Right lobe of liver (tissue), 6 donors: ENCODE data around the gene SH3TC1. TPM values are rescaled to one million over a fixed set of nuclear protein-coding genes. Genes with fewer than 3 reads are reported as not detected.

Experiments used
- ATAC-seq, 4 donors: fragments of 200-7000 bp; cut with Tn5 transposase; one replicate each; pipeline ENCODE4 v1.9.1; 2020; ENCODE audit warnings: mild to moderate bottlenecking in 4 of 4, moderate library complexity in 4 of 4
- DNase-seq, 3 donors: peaks; one replicate each; pipeline ENCODE4 v3.0.0-alpha.2; 2020
- H3K27ac ChIP-seq, 3 donors: fragments of 200-600 bp; one replicate each; pipeline ENCODE4 v1.8.0; 2022
- H3K27me3 ChIP-seq, 2 donors: fragments of 200-600 bp; one replicate each; pipeline ENCODE4 v1.8.0; 2022
- H3K36me3 ChIP-seq, 4 donors: fragments of 200-600 bp; sonication (generic) in 1 of 4; one replicate each; pipeline versions ENCODE4 v1.5.1 to v1.8.0; 2017 to 2022; ENCODE audit warnings: control low read depth in 1 of 4
- H3K4me1 ChIP-seq, 4 donors: fragments of 200-600 bp; sonication (generic) in 1 of 4; one replicate each; pipeline versions ENCODE4 v1.5.1 to v1.8.0; 2017 to 2022; ENCODE audit warnings: control low read depth in 1 of 4
- H3K4me3 ChIP-seq, 3 donors: fragments of 200-600 bp; one replicate each; pipeline ENCODE4 v1.8.0; 2022
- H3K9me3 ChIP-seq, 4 donors: fragments of 200-600 bp; sonication (generic) in 1 of 4; one replicate each; pipeline versions ENCODE4 v1.5.1 to v1.8.0; 2017 to 2022; ENCODE audit warnings: control low read depth in 1 of 4
- POLR2A ChIP-seq: fragments of 450-650 bp; IDR thresholded peaks from one replicate; pipeline ENCODE4 v1.6.1; 2017; ENCODE audit warnings: antibody characterized with exemption, mild to moderate bottlenecking
- WGBS: methylation state at CpG from one replicate; pipeline ENCODE4 v1.1.6; 2018; ENCODE audit warnings: low coverage, low lambda C conversion rate; ENCODE audit not compliant: insufficient coverage; ENCODE audit errors: missing lambda C conversion rate; 5-methylcytosine and 5-hydroxymethylcytosine counted together
- intact Hi-C, 2 donors: fragments of 100-400 bp; cut with DNase I; formaldehyde crosslinking; loops; one replicate each; pipeline versions ENCODE4 v1.11.2 to v1.14.1; 2022
- total RNA-seq, 6 experiments: library from RNA; depleted of rRNA in 2 of 6; stranded (reverse); fragments of >200 nt in 2 of 6; fragmentation: NEBNext Ultra II Directional in 3 of 6; extraction: Animal tissue kit (Norgen Biotek cat#: 25700) in 3 of 6; gene quantifications; one replicate each; pipeline versions ENCODE4 v1.1.0 to v1.2.4, GENCODE V29; 2016 to 2023
- TF ChIP-seq, protein P1 (sequence below), 4 donors: fragments of 200-600 bp in 3 of 4; fragments of 450-650 bp in 1 of 4; IDR thresholded peaks; one replicate each; pipeline versions ENCODE4 v1.5.1 to v1.8.0; 2016 to 2022; ENCODE audit warnings: antibody characterized with exemption in 4 of 4, mild to moderate bottlenecking in 2 of 4
- donor health status: DM: no; HTN: yes; CAD: no.
- donor health status: DM: no; HTN: no; CAD: no.
- donor health status: DM: no; HTN: no; CAD: no.
- donor health status: DM: no; HTN: yes; CAD: no.
- donor health status: DM: no; HTN: yes; CAD: no.

SH3TC1 gene
- total RNA-seq, 6 experiments from 2014 or later: 13.2 to 48.0 (median 24.9) TPM

DNA sequence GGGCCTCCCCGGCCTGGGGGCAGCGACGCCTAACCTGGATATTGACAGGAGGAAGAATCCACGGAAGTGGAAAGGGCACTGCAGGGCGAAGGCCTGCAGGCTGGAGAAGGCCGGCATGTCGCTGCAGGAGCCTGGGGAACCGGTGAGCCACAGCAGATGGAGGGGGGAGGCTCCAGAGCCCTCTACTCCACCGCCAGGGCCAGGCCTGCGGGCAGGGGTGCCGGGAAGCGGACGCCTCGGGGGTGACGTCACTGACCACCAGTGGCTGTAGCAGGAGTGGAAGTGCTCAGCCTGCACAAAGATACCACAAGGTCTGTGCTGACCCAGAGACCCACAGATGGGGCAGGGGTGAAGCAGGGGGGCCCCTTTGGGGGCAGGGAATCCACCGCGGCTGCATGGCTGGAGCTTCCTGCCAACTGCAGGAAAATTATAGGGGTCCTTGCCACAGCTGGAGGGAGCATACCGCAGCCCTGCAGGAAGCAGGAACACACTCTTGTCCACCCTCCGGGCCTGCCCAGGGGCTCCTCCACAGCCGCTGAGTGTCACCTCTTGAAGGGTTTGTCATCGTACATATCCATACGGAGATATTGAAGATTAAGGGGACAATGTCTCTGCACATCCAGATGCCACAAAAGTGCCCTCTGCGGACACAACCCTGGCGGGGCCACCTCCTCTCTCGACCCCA is 62.9 kb downstream of the SH3TC1 start:
- 67% methylated on average over 5 of the region's 25 CpGs for WGBS
- ATAC-seq: peak in 3 of 4 donors; percentile 31 to 38 (median 33)
- H3K4me1 ChIP-seq: no peaks in the 10 kb centered on the region
- TF ChIP-seq POLR2A: no peak
- TF ChIP-seq, protein P1, sequence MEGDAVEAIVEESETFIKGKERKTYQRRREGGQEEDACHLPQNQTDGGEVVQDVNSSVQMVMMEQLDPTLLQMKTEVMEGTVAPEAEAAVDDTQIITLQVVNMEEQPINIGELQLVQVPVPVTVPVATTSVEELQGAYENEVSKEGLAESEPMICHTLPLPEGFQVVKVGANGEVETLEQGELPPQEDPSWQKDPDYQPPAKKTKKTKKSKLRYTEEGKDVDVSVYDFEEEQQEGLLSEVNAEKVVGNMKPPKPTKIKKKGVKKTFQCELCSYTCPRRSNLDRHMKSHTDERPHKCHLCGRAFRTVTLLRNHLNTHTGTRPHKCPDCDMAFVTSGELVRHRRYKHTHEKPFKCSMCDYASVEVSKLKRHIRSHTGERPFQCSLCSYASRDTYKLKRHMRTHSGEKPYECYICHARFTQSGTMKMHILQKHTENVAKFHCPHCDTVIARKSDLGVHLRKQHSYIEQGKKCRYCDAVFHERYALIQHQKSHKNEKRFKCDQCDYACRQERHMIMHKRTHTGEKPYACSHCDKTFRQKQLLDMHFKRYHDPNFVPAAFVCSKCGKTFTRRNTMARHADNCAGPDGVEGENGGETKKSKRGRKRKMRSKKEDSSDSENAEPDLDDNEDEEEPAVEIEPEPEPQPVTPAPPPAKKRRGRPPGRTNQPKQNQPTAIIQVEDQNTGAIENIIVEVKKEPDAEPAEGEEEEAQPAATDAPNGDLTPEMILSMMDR (IDR thresholded peaks at IDR 0.05): no peak
- H3K27ac ChIP-seq: no peak overlapping the region
- no peak for DNase-seq
- no peaks in the 10 kb centered on the region for H3K9me3 ChIP-seq
- H3K27me3 ChIP-seq: no peaks in the 10 kb centered on the region
- no peaks in the 10 kb centered on the region for H3K36me3 ChIP-seq
- H3K4me3 ChIP-seq: no peak overlapping the region
- intact Hi-C loops: no loop called here

DNA sequence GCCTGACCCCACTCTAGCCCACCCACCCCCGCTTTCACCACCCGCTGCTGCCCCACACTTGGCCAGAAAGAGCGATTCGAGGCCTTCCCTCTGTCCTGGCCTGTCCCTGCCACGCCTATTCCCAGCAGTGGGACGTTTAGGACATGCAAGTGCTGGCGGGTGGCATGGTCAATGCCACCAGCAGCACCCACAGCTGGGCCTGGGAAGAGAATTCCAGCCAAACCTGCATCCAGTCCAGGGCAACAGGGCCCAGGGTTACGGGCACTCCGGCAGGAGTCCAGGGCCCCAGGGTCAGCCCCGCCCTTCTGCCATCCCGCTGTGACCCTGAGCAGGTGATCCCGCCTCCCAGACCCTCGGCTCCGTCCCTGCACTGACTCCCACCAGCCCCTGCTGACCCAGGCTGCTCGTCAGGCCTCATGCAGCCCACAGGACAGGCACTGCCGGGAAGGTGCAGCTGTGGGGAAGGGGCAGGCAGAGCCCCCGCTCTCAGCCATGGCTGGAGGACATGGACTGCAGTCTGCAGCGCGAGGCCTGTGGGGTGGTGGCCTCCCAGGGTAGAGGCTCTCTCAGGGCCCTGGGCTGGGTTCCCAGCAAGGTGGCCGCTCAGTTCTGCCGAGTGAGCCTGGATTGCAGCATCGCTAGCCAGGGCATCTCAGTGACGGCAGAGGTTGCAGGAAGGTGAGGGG is 63.7 kb downstream of the SH3TC1 start:
- Histone ChIP-seq H3K27ac (no peak overlapping the region), H3K36me3 (no peaks in the 10 kb centered on the region), H3K4me3 (no peak overlapping the region), H3K4me1 (no peaks in the 10 kb centered on the region), H3K27me3 (no peaks in the 10 kb centered on the region), H3K9me3 (no peaks in the 10 kb centered on the region)
- WGBS: 49% methylated on average over 6 of the region's 23 CpGs
- ATAC-seq (peak in 3 of 4 donors; percentile 40 to 60 (median 57)), DNase-seq (peak in 1 of 3 donors; percentile 65)
- intact Hi-C loops: no loop called here
- TF ChIP-seq, protein P1 (IDR thresholded peaks at IDR 0.05): no peak
- TF ChIP-seq POLR2A: no peak

DNA sequence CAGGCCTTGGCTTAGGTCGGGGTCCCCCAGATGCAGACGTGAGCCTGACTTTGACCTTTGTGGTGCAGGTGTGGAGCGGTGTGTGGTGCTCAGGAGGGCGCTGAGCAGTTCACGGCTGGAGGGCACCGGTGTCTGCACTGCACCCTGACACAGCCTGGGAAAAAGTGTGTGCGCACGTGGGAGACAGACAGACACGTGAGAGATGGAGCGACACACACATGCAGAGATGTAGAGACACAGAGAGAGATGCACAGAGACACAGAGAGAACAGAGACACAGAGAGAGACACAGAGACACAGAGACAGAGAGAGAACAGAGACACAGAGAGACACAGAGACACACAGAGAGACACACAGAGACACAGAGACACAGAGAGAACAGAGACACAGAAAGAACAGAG is 64.3 kb downstream of the SH3TC1 start:
- TF ChIP-seq, protein P1 (IDR thresholded peaks at IDR 0.05): no peak
- TF ChIP-seq POLR2A: no peak
- H3K4me3 ChIP-seq: no peak overlapping the region
- intact Hi-C loops: no loop called here
- no peak overlapping the region for H3K27ac ChIP-seq
- no peaks in the 10 kb centered on the region for H3K27me3 ChIP-seq
- DNase-seq (no peak), ATAC-seq (no peak)
- no peaks in the 10 kb centered on the region for H3K9me3 ChIP-seq
- no peaks in the 10 kb centered on the region for H3K36me3 ChIP-seq
- 55% methylated on average over 5 of the region's 10 CpGs for WGBS
- no peaks in the 10 kb centered on the region for H3K4me1 ChIP-seq

DNA sequence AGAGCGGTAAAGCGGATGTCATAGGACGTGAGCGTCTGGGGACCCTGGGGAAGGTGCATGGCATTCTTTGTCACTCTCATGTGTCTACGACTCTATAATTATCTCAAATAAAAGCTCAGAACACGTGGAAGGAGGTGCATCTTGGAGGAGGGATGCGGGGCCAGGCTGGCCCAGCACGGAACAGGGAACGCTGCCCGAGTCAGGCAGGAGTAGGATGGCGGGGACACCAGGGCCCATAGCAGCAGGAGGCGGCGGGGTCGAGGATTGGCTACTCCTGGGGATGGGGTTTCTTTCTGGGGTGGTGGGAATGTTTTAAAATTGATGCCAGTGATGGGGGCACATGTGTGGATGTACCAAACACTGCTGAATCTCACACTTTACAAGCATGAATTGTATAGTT is 65.0 kb downstream of the SH3TC1 start:
- H3K27me3 ChIP-seq: no peaks in the 10 kb centered on the region
- TF ChIP-seq, protein P1 (IDR thresholded peaks at IDR 0.05): no peak
- no peak for TF ChIP-seq POLR2A
- no peaks in the 10 kb centered on the region for H3K9me3 ChIP-seq
- 90% methylated on average over 12 of the region's 14 CpGs for WGBS
- no peak overlapping the region for H3K27ac ChIP-seq
- DNase-seq (no peak), ATAC-seq (no peak)
- H3K4me1 ChIP-seq: no peaks in the 10 kb centered on the region
- H3K36me3 ChIP-seq: no peaks in the 10 kb centered on the region
- no peak overlapping the region for H3K4me3 ChIP-seq
- intact Hi-C loops: no loop called here
